Stimulated activated naive B cell treated with anti-CD40 and anti-IgM and Interleukin-4, amounts not matched to agents 10 μg/mL and 1 μg/mL and 100 μg/mL, for 72 hours (primary cell): ENCODE data around the gene PIK3R5.

Source experiments
- ATAC-seq, 2 donors: fragments of 150-1000 bp; cut with Tn5 transposase; replicated peaks; 2 replicates each; pipeline ENCODE4 v1.10.0; 2021; ENCODE audit warnings: moderate library complexity in 1 of 2
- DNase-seq: peaks from one replicate; pipeline ENCODE4 v3.0.0; 2021
- H3K27ac Mint-ChIP-seq: one replicate; pipeline ENCODE4 v1.8.0; 2022; ENCODE audit warnings: mild to moderate bottlenecking, mixed read lengths
- H3K27me3 Mint-ChIP-seq, 2 donors: one replicate each; pipeline ENCODE4 v1.8.0; 2022; ENCODE audit warnings: mixed read lengths in 2 of 2
- H3K36me3 Mint-ChIP-seq, 2 donors: one replicate each; pipeline ENCODE4 v1.8.0; 2022; ENCODE audit warnings: mixed read lengths in 2 of 2, mild to moderate bottlenecking in 1 of 2
- H3K4me1 Mint-ChIP-seq, 2 donors: one replicate each; pipeline ENCODE4 v1.8.0; 2022; ENCODE audit warnings: mixed read lengths in 2 of 2, mild to moderate bottlenecking in 1 of 2
- H3K4me3 Mint-ChIP-seq, 2 donors: one replicate each; pipeline ENCODE4 v1.8.0; 2022; ENCODE audit warnings: mild to moderate bottlenecking in 2 of 2, mixed read lengths in 2 of 2, moderate library complexity in 1 of 2
- H3K9me3 Mint-ChIP-seq, 2 donors: one replicate each; pipeline ENCODE4 v1.8.0; 2022; ENCODE audit warnings: mixed read lengths in 2 of 2, mild to moderate bottlenecking in 1 of 2

The PIK3R5 gene

DNA sequence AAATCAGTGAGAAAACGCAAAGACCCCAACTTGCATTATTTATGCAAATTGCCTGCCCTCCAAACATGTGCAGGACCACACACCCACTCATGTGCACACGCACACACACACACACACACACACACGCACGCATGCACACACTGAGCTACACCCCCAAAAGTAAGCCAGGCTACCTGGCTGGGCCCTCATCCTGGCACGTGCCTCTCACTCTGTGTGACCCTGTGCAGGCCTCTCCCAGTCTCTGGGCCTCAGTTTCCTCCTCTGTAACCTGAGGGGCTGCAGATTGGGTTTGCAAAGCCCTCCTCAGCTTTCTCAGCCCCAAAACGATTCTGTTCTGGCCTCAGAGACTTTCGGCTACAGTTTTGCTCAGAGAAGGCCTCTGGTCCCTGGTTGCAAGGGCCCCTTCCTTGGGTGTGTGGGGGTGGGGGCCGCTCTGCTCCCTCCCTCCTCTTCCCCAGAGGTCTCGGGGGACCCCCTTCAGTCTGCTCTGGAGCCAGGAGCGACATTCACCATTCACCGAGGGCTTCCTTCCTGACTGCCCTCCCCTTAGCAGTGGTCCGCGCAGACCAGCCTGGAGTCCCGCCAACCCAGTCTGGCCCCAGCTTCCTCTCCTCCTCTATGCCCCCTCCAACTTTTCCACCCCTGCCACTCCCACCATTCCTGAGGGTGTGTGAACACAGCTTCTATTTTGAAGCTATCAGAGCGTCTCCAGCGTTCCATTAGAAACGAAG, 92.6 kb downstream of the PIK3R5 start:
- DNase-seq (no peak), ATAC-seq (no peak)
- peaks cover 13 to 15% of the 10 kb centered on the region in 2 donors for H3K27me3 Mint-ChIP-seq
- H3K4me1 Mint-ChIP-seq, result peaks cover 27 to 32% of the 10 kb centered on the region in 2 donors
- no peak overlapping the region for H3K4me3 Mint-ChIP-seq
- H3K27ac Mint-ChIP-seq, result no peak overlapping the region
- H3K9me3 Mint-ChIP-seq, result no peaks in the 10 kb centered on the region
- peaks cover 6 to 10% of the 10 kb centered on the region in 2 donors for H3K36me3 Mint-ChIP-seq

DNA sequence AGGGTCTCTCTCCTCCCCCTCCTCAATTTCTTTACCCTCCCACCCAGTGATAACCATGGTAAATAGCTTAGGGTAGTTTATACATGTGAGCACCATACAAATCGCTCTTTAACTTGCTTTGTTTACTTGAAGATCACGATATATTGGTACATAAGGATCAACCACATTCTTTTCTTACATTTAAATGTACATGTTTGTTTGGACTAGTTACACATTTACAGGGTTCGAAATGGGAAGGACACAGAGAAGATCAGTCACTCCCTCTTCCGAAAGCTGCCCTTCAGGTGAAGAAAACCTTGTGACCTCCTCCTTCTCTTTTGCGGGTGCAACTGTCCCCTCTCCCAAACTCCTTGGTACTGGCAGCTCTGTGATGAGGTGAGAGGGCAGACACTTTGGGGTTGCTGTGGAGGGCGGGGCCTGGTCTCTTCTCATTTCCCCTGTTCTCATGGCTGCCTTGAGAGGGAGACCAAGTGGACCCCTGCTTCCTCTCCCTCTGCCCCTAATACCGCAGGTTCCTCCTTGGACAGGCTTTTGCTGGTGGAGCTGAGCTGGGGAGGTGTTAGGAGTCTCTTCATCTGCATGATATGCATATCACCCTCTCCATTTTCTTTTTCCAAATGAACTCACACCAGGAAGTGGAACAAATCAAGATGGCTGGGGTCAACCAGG, 93.3 kb downstream of the PIK3R5 start:
- DNase-seq (no peak), ATAC-seq (no peak)
- Mint-ChIP-seq H3K27me3 (peaks cover 20 to 22% of the 10 kb centered on the region in 2 donors), H3K4me3 (no peak overlapping the region), H3K27ac (no peak overlapping the region), H3K36me3 (peaks cover 2 to 4% of the 10 kb centered on the region in 2 donors), H3K9me3 (no peaks in the 10 kb centered on the region), H3K4me1 (peaks cover 33 to 39% of the 10 kb centered on the region in 2 donors)

DNA sequence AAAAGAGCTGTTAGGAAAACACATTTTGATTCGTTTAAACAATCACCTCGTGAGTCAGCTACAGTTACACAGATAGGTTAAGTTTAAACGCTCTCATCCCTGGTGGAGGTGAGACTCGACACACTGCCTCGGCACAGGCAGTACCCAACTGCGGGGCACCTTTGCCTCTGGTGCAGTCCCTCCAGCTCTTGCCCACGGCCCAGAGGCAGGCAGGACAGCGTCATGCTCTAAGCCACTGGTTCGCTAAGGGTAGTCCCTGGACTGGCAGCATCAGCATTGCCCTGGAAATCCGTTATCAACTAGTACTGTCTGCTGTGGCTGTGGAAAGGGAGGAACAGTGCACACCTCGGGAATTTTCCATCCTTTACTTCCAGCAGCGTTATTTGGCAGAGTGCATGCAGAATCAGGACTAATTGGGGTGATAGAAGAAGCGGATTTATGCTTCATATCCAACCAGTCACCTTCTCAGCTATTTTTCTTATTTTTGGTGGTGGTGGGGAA, 94.4 kb downstream of the PIK3R5 start:
- Mint-ChIP-seq H3K36me3 (peaks cover 0 to 3% of the 10 kb centered on the region in 2 donors), H3K4me1 (peaks cover 36 to 47% of the 10 kb centered on the region in 2 donors), H3K27me3 (peaks cover 27 to 28% of the 10 kb centered on the region in 2 donors), H3K27ac (no peak overlapping the region), H3K4me3 (no peak overlapping the region), H3K9me3 (no peaks in the 10 kb centered on the region)
- no peak for DNase-seq
- no peak for ATAC-seq

DNA sequence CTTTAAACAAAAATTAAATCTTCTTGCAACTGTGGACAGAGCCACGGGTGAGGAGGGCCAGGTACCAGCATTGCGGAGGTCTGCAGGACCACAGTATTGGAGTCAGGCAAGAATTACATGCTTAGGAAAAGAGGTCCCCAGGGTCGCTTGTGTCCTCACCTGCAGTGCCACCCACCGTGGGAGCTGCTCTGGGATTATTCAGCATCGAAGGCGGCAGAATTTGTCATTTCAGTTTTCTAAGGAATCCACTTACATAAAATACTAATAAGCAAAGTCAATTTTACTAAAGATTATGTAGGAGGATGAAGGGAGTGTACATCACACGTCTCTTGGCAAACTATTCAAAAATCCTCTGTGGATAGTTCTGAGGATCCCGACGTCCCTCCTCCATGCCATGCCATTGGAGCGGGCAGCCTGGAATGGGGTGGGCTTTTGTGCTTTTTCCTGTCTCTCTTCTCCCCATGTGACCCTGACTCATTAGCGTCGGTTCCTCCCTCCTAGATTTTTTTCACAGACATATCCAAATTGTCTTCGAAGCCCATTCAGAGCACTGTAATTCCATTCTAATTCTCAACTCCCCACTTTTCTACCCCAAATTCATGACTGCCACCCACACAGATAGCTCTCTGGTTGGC, 95.0 kb downstream of the PIK3R5 start:
- Mint-ChIP-seq H3K4me1 (peaks cover 36 to 47% of the 10 kb centered on the region in 2 donors), H3K27ac (no peak overlapping the region)
- no peak for ATAC-seq

DNA sequence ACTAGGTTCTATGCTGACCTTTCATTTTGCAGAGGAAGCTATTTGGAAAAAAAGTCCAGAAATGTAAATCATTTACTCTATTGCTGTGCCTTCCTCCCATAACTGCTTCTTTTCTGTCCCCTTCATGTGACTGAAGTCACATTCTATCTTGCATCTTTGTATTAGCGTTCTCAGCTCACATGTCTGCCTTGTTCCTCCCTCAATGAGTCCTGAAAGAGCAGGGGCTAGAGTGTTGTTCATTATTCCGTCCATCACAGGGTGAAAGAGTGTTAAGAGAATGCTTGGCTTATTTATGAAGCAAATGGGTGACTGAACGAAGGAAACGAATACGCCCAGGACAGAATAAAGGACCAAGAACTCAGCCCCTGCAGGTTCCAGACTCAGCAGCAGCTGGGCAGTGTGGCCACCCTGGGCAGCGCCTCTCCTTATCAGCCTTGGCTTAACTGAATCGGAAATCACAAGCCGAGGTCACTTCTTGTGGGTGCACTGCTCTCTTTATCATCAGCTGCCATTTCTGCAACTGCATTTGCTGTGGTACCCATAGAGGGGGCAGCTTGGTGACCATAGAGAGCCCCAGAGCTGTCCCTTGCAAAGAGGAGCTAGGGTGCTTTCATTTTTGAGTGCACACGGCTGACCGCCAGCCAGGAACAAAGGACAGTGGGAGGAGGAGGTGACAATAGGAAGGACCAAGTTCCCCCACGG, 96.2 kb downstream of the PIK3R5 start:
- Mint-ChIP-seq H3K36me3 (peaks cover 0 to 3% of the 10 kb centered on the region in 2 donors), H3K9me3 (no peaks in the 10 kb centered on the region), H3K4me3 (no peak overlapping the region), H3K27ac (no peak overlapping the region), H3K4me1 (peaks cover 37 to 47% of the 10 kb centered on the region in 2 donors), H3K27me3 (peaks cover 27 to 34% of the 10 kb centered on the region in 2 donors)
- no peak for DNase-seq
- ATAC-seq, result peak in 1 of 2 donors; percentile 15

More for the DNA sequence above, 95.0 kb downstream of the PIK3R5 start:
- Mint-ChIP-seq H3K4me3 (no peak overlapping the region), H3K27me3 (peaks cover 27 to 28% of the 10 kb centered on the region in 2 donors), H3K9me3 (no peaks in the 10 kb centered on the region), H3K36me3 (peaks cover 0 to 3% of the 10 kb centered on the region in 2 donors)
- no peak for DNase-seq

DNA sequence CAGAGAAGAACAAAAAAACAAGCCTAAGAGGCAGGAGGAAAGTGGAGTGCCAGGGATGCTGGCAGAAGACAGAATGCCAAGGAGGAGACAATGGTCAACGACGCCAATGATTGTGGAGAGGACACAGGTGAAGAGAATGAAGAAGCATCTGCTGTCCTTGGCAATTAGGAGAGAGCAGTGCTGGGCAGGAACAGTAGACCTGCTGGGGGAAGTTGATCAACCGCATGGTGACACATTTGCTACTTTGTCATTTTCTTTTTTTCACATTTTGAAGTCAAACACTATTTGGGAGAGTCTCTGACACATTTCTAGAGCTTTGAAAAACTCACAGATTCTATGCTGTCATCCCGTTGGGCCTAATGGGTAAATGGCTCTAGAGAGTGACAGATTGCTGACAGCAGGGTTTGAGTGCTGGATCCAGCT, 97.0 kb downstream of the PIK3R5 start:
- H3K4me1 Mint-ChIP-seq, result peaks cover 32 to 40% of the 10 kb centered on the region in 2 donors
- no peak overlapping the region for H3K27ac Mint-ChIP-seq
- DNase-seq (no peak), ATAC-seq (peak; percentile 75 to 87)
- H3K27me3 Mint-ChIP-seq, result peaks cover 27 to 29% of the 10 kb centered on the region in 2 donors
- H3K9me3 Mint-ChIP-seq, result no peaks in the 10 kb centered on the region
- no peak overlapping the region for H3K4me3 Mint-ChIP-seq
- peaks cover under 1 to 3% of the 10 kb centered on the region in 2 donors for H3K36me3 Mint-ChIP-seq

DNA sequence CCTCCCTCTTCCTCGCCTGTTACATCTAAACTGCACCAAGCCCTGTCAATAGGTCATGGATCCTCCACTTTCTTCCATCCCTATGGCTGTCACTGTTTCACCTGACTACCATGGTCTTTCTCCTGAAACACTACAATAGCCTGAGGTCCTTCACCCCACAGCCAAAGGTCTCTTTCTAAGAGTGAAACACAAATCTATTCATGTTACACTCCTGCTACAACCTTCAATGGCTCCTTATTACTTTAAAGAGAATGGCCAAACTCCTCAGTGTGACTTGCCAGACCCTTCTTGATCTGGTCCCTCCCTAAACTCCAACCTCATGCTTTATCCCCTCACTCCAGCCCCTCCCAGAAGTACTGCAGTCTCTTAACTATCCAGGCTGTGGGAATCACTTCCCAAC, 97.4 kb downstream of the PIK3R5 start:
- H3K4me3 Mint-ChIP-seq, result peak overlapping the region in 1 of 2 donors; percentile 5
- H3K27ac Mint-ChIP-seq, result peak overlapping the region; percentile 77
- no peaks in the 10 kb centered on the region for H3K9me3 Mint-ChIP-seq
- H3K36me3 Mint-ChIP-seq, result peaks cover 3% of the 10 kb centered on the region in 2 donors
- DNase-seq, result no peak
- H3K4me1 Mint-ChIP-seq, result peaks cover 27 to 35% of the 10 kb centered on the region in 2 donors
- peaks cover 27 to 29% of the 10 kb centered on the region in 2 donors for H3K27me3 Mint-ChIP-seq
- no peak for ATAC-seq

DNA sequence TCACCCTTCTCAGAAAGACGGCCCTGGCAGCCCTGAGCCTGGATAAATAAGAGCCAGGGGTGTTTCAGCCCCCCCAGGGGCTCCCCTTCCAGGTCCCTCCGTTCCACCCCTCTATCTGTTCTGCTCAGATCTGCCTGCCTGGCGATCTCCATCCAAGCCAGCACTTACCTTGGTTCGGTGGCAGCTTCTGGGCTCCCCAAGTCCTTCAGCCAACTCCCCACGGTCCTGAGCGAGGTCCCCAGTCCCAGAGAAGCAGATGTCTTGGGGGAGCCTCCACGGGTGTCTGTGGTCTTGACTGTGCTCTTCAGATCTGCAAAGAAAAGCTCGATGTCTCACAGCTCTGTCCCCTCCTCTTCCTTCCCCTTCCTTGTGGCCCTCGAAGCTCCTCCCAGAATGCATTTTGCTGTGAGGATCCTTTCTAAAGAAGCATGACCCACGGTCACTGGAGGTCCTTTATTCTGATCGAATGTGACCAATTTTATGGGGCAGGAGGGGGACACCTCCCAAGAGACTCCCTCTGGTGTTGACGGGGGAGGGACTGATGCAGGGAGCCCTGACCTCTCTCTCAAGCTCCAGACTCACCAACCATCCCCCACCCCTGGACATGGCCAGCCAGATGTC, 98.0 kb downstream of the PIK3R5 start, which contains the start of gene PIK3R6:
TSS of gene PIK3R6 (minus strand) at position 314 of the 621 bp plus-strand sequence. CDS start 17,880 bp downstream, outside the sequence.
- no peaks in the 10 kb centered on the region for H3K9me3 Mint-ChIP-seq
- H3K4me3 Mint-ChIP-seq, result peak within 1 kb of the TSS; percentile 65 to 72
- peaks cover 3% of the 10 kb centered on the region in 2 donors for H3K36me3 Mint-ChIP-seq
- peaks cover 23 to 29% of the 10 kb centered on the region in 2 donors for H3K4me1 Mint-ChIP-seq
- ATAC-seq (peak; percentile 24 to 47), DNase-seq (no peak)
- H3K27me3 Mint-ChIP-seq, result peaks cover 27 to 29% of the 10 kb centered on the region in 2 donors
- H3K27ac Mint-ChIP-seq, result peak within 1 kb of the TSS; percentile 77

DNA sequence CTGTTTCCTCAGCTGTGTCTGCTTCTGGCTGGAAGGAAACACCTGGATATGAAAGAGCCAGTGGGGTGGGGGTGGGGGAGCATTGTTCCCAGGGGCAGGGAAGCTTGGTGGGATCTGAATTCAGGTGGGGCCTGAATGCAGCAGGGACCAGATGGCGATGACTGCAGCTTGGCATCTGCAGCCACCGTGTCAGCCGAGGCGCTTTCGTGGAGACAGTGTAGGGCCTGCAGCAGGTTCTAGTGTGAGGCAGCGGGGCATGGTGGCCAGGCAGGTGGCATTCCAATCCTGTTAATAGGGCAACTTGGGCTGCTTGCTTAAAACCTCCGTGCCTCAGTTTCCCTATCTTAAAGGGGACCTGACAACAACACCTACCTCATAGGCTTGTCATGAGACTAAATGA, 99.7 kb downstream of the PIK3R5 start:
- ATAC-seq (no peak), DNase-seq (no peak)
- no peak overlapping the region for H3K27ac Mint-ChIP-seq
- peaks cover 3% of the 10 kb centered on the region in 2 donors for H3K36me3 Mint-ChIP-seq
- H3K9me3 Mint-ChIP-seq, result no peaks in the 10 kb centered on the region
- H3K4me3 Mint-ChIP-seq, result no peak overlapping the region
- H3K27me3 Mint-ChIP-seq, result peaks cover 27 to 29% of the 10 kb centered on the region in 2 donors
- peaks cover 23 to 24% of the 10 kb centered on the region in 2 donors for H3K4me1 Mint-ChIP-seq

DNA sequence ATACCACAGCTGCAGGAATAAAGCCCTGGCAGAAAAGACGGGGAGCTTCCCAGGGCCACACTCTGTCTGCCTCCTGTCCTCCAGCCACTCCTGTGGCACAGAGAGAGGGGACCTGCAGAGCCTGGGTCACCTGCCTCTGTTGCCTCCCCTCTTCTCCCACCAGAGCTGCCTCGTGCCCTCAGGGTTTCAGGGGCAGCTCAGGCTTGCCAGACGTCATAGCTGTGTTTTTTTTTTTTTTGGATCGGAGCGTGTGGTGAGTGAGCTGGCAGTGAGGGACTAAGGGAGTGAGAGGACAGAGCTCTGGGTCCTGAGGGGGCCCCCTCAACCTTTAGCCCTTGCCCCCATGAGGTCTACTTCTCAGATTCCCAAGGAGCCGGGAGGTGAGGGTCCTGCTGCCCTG, 100.1 kb downstream of the PIK3R5 start:
- H3K4me1 Mint-ChIP-seq, result peaks cover 23 to 24% of the 10 kb centered on the region in 2 donors
- H3K27ac Mint-ChIP-seq, result no peak overlapping the region
- ATAC-seq (no peak), DNase-seq (no peak)
- H3K4me3 Mint-ChIP-seq, result no peak overlapping the region
- H3K36me3 Mint-ChIP-seq, result peaks cover 3% of the 10 kb centered on the region in 2 donors
- H3K9me3 Mint-ChIP-seq, result no peaks in the 10 kb centered on the region
- peaks cover 27 to 29% of the 10 kb centered on the region in 2 donors for H3K27me3 Mint-ChIP-seq

DNA sequence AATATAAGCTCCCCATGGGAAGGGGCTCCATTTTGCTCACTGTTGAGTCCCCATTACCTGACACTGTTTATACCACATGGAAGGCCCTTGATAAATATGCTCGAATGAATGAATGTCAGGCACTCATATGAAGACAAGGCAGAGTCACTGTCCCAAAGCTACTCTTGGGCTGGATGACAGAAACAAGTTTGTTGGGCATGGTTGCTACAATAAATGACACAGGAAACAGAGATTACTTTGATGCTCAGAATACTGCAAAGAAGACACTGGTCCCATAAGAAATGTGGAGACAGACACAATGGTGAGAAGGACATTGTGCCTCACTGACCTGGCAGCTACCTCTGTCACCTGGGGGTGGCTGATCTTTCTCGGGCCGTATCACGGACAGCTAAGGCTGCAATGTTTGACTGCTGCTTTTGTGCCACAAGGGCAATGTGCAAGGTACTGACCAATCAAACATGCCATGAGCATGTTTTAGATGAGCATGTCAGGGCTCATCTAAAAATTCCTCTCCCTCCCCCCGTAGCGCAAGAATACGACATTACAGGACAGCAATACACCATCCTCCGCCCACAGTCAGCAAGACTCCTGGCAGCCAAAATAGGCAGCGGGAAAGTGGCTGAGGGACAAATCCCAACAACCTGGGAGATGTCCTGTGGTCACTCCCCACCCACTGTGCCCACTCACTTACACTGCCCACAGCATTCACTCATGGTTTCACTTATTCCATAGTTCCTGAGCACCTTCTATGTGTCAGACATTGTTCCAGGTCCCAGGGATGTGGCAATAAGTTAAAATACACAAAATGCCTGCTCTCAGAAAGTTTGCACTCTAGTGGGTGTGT, 103.1 kb downstream of the PIK3R5 start:
- H3K9me3 Mint-ChIP-seq, result no peaks in the 10 kb centered on the region
- H3K4me1 Mint-ChIP-seq, result peaks cover 30 to 36% of the 10 kb centered on the region in 2 donors
- no peak overlapping the region for H3K27ac Mint-ChIP-seq
- no peak overlapping the region for H3K4me3 Mint-ChIP-seq
- ATAC-seq (no peak), DNase-seq (no peak)
- peaks cover 3% of the 10 kb centered on the region in 2 donors for H3K36me3 Mint-ChIP-seq
- peaks cover 10 to 15% of the 10 kb centered on the region in 2 donors for H3K27me3 Mint-ChIP-seq

DNA sequence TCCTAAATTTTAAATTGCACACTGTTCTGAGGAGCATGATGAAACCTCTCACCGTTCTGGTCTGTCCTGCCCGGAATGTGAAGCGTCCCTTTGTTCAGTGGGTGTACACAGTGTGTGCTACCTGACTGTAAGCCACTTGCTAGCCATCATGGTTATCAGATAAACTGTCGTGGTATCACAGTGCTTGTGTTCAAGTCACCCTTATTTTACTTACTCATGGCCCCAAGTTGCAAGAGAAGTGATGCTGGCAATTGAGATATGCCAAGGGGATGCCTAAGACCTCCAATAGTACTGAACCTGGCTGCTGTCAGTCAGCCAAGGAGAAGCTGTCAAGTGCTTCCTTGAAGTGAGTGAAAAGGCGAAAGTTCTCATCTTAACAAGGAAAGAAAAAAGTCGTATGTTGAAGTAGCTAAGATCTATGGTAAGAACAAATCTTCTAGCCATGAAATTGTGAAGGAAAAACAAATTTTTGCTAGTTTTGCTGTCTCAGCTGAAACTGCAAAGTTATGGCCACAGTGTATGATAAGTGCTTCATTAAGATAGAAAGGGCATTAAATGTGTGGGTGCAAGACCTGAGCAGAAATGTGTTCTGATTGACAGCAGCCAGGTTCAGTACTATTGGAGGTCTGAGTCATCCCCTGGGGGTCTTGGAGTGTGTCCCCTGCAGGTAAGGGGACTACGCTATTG, 103.9 kb downstream of the PIK3R5 start:
- Mint-ChIP-seq H3K9me3 (no peaks in the 10 kb centered on the region), H3K27me3 (peaks cover 4 to 10% of the 10 kb centered on the region in 2 donors), H3K36me3 (peaks cover 2 to 3% of the 10 kb centered on the region in 2 donors), H3K27ac (no peak overlapping the region), H3K4me1 (peaks cover 33 to 36% of the 10 kb centered on the region in 2 donors), H3K4me3 (no peak overlapping the region)
- DNase-seq (no peak), ATAC-seq (no peak)
